GM12878 (cell line): Measurements from ENCODE around the gene ANTKMT. TPM values are rescaled to one million over a fixed set of nuclear protein-coding genes. Genes with fewer than 3 reads are reported as not detected.

Experiments
- ATAC-seq: fragments of 200-7000 bp; cut with Tn5 transposase; 3 replicates; pipeline ENCODE4 v1.9.1; 2020; ENCODE audit warnings: mild to moderate bottlenecking, moderate library complexity
- BruUV-seq: library from RNA; stranded (reverse); fragments of 400-500 nt; replicated peaks from 2 replicates; lab custom pipeline; 2021; lab: Mats Ljungman, UMichigan
- CTCF ChIA-PET: fragments of 300-600 bp; sonication (Branson Sonifier 250); formaldehyde crosslinking; extraction: SDS; loops from one replicate; lab custom pipeline; 2021; ENCODE audit warnings: inconsistent platforms; lab: Yijun Ruan, JAX
- POLR2A ChIA-PET: fragments of 350-600 bp; formaldehyde crosslinking; extraction: SDS; loops from one replicate; lab custom pipeline; 2021; ENCODE audit warnings: inconsistent platforms; lab: Charles Lee
- RAD21 ChIA-PET: fragments of 300-600 bp; sonication (Branson Sonifier 250); formaldehyde crosslinking; loops from one replicate; lab custom pipeline; 2023; ENCODE audit warnings: antibody characterized with exemption; ENCODE audit not compliant: unreplicated experiment; lab: Charles Lee
- SMC1A ChIA-PET: fragments of 300-600 bp; sonication (Branson Sonifier 250); formaldehyde crosslinking; loops from one replicate; lab custom pipeline; 2023; ENCODE audit not compliant: unreplicated experiment, uncharacterized antibody; lab: Charles Lee
- DNase-seq: peaks from one replicate; pipeline ENCODE4 v3.0.0-alpha.2; 2011; ENCODE audit warnings: low read depth, low spot score
- FAIRE-seq: peaks from 3 replicates; lab custom pipeline; 2011; peaks lifted over from hg19 to GRCh38; lab: Jason Lieb, UNC
- H2AFZ ChIP-seq: 2 replicates; pipeline ENCODE4 v1.6.0; 2011; ENCODE audit warnings: low read depth, low read length, control low read depth; ENCODE audit not compliant: control insufficient read depth
- H3K27ac ChIP-seq: 2 replicates; pipeline ENCODE4 v1.5.1; 2011; ENCODE audit warnings: control low read depth; ENCODE audit not compliant: control insufficient read depth, insufficient read depth
- H3K27me3 ChIP-seq, 2 experiments: replicated peaks in 1 of 2; 2 replicates each; pipeline versions ENCODE4 v1.6.0 to v1.6.1; 2011; ENCODE audit warnings: low read length in 1 of 2; ENCODE audit not compliant: control insufficient read depth in 2 of 2, insufficient read depth in 2 of 2
- H3K36me3 ChIP-seq, 2 experiments: 2 replicates each; pipeline ENCODE4 v1.5.1; 2011; ENCODE audit warnings: low read length in 1 of 2; ENCODE audit not compliant: control insufficient read depth in 2 of 2, insufficient read depth in 2 of 2
- H3K4me1 ChIP-seq: 2 replicates; pipeline ENCODE4 v1.6.1; 2011; ENCODE audit warnings: mild to moderate bottlenecking, low read length, moderate library complexity, mixed read lengths; ENCODE audit not compliant: control insufficient read depth, insufficient read depth
- H3K4me2 ChIP-seq: 2 replicates; pipeline ENCODE4 v1.6.0; 2011; ENCODE audit warnings: control low read depth; ENCODE audit not compliant: control insufficient read depth, insufficient read depth
- H3K4me3 ChIP-seq: fragments of 200-600 bp; sonication (generic); 2 replicates; pipeline ENCODE4 v1.5.1; 2016
- H3K79me2 ChIP-seq: 2 replicates; pipeline ENCODE4 v1.6.0; 2011; ENCODE audit warnings: low read length; ENCODE audit not compliant: control insufficient read depth, insufficient read depth
- H3K9ac ChIP-seq: 2 replicates; pipeline ENCODE4 v1.8.0; 2011; ENCODE audit warnings: low read length, control low read depth, mixed read lengths; ENCODE audit not compliant: control insufficient read depth, insufficient read depth
- H3K9me3 ChIP-seq: replicated peaks from 3 replicates; pipeline ENCODE4 v1.5.1; 2011; ENCODE audit warnings: mild to moderate bottlenecking, low read length; ENCODE audit not compliant: control insufficient read depth, insufficient read depth
- H4K20me1 ChIP-seq: 2 replicates; pipeline ENCODE4 v1.6.0; 2011; ENCODE audit not compliant: control insufficient read depth, insufficient read depth
- BACH1 ChIP-seq: fragments of 450-650 bp; IDR thresholded peaks from 2 replicates; pipeline ENCODE4 v1.6.1; 2017; ENCODE audit warnings: mild to moderate bottlenecking, borderline replicate concordance
- BHLHE40 ChIP-seq, 2 experiments: fragments of 450-650 bp in 1 of 2; IDR thresholded peaks; 2 replicates each; pipeline ENCODE4 v1.6.1; 2011 to 2017; ENCODE audit warnings: low read depth in 2 of 2, borderline replicate concordance in 1 of 2, improper control_type of control experiment in 1 of 2, low read length in 1 of 2, mild to moderate bottlenecking in 1 of 2
- IKZF2 ChIP-seq, 2 experiments: fragments of 450-650 bp; IDR thresholded peaks; 2 replicates each; pipeline ENCODE4 v1.6.1; 2017; ENCODE audit warnings: mild to moderate bottlenecking in 2 of 2, moderate library complexity in 2 of 2
- IRF3 ChIP-seq: fragments of 450-650 bp; IDR thresholded peaks from 2 replicates; pipeline ENCODE4 v1.6.1; 2014; ENCODE audit warnings: mild to moderate bottlenecking
- MAX ChIP-seq: IDR thresholded peaks from 2 replicates; pipeline ENCODE4 v1.6.1; 2012; ENCODE audit warnings: low read depth, low read length, improper control_type of control experiment
- NR2F1 ChIP-seq: fragments of 450-650 bp; conservative IDR thresholded peaks from 2 replicates; pipeline ENCODE4 v1.6.1; 2017; ENCODE audit warnings: mild to moderate bottlenecking
- PKNOX1 ChIP-seq: fragments of 450-650 bp; IDR thresholded peaks from 2 replicates; pipeline ENCODE4 v1.6.1; 2016; ENCODE audit warnings: mild to moderate bottlenecking
- POLR2AphosphoS2 ChIP-seq: IDR thresholded peaks from 2 replicates; pipeline ENCODE4 v1.6.1; 2011; ENCODE audit warnings: low read depth, mild to moderate bottlenecking, low read length, improper control_type of control experiment, moderate library complexity
- RAD21 ChIP-seq: IDR thresholded peaks from 2 replicates; pipeline ENCODE4 v1.6.1; 2011; ENCODE audit warnings: mild to moderate bottlenecking, low read depth, low read length, moderate library complexity; ENCODE audit not compliant: insufficient read depth
- RUNX3 ChIP-seq: IDR thresholded peaks from 2 replicates; pipeline ENCODE4 v1.6.1; 2012; ENCODE audit warnings: low read length, inconsistent platforms
- SMARCA5 ChIP-seq: fragments of 450-650 bp; IDR thresholded peaks from 2 replicates; pipeline ENCODE4 v1.6.1; 2017; ENCODE audit warnings: mild to moderate bottlenecking
- TCF3 ChIP-seq: IDR thresholded peaks from 2 replicates; pipeline ENCODE4 v1.6.1; 2012; ENCODE audit warnings: low read depth, mild to moderate bottlenecking, low read length, borderline replicate concordance; ENCODE audit not compliant: insufficient read depth
- WGBS: methylation state at CpG from one replicate; pipeline ENCODE4 v1.1.6; 2016; ENCODE audit warnings: low lambda C conversion rate; ENCODE audit not compliant: insufficient replicate concordance, insufficient coverage; ENCODE audit errors: missing lambda C conversion rate; 5-methylcytosine and 5-hydroxymethylcytosine counted together
- in situ Hi-C: fragments of 300-500 bp; cut with MboI; formaldehyde crosslinking; loops from 9 replicates; pipeline ENCODE4 v1.14.3; 2018; ENCODE audit warnings: mixed read lengths
- intact Hi-C: fragments of 100-400 bp; cut with micrococcal nuclease; formaldehyde crosslinking; loops from one replicate; pipeline ENCODE4 v1.14.2; 2022; ENCODE audit not compliant: unreplicated experiment
- polyA plus RNA-seq, 11 experiments: library from polyadenylated mRNA; depleted of rRNA in 4 of 11; unstranded in 6 of 11; stranded (reverse) in 5 of 11; fragments of >200 nt; fragmentation: Nextera tagmentation in 4 of 11; fragmentation: Illumina TruSeq in 1 of 11; extraction: Ambion mirVana in 4 of 11; extraction: Trizol in 1 of 11; gene quantifications; 1 replicate in 1 of 11; 2 replicates in 10 of 11; pipeline versions ENCODE4 v1.2.1 to v1.2.3, GENCODE V29; 2011 to 2016; ENCODE audit warnings: inconsistent platforms in 2 of 11, missing spikeins in 2 of 11, low read depth in 1 of 11
- total RNA-seq, 4 experiments: library from RNA; depleted of rRNA in 3 of 4; stranded (reverse); fragments of >200 nt in 3 of 4; fragmentation: Illumina TruSeq in 1 of 4; extraction: Trizol in 1 of 4; gene quantifications; 2 replicates each; pipeline versions ENCODE4 v1.2.1 to v1.2.3, GENCODE V29; 2013 to 2021
- TF ChIP-seq, protein P1 (sequence below): fragments of 450-650 bp; IDR thresholded peaks from 2 replicates; pipeline ENCODE4 v1.6.1; 2016; ENCODE audit warnings: mild to moderate bottlenecking

Gene ANTKMT
- total and polyA plus RNA-seq, 10 of the 15 experiments (the other 5 are each of a cell fraction or from before 2014, with no cell fraction given), result 0.58 to 60.5 (median 25.8) TPM

GRCh38 chr16:727291-727977 lies 6.5 kb downstream of the ANTKMT start (continued):
- peak; percentile 6; the same call in 1 of the 2 replicates for TF ChIP-seq PKNOX1
- TF ChIP-seq, protein P1, sequence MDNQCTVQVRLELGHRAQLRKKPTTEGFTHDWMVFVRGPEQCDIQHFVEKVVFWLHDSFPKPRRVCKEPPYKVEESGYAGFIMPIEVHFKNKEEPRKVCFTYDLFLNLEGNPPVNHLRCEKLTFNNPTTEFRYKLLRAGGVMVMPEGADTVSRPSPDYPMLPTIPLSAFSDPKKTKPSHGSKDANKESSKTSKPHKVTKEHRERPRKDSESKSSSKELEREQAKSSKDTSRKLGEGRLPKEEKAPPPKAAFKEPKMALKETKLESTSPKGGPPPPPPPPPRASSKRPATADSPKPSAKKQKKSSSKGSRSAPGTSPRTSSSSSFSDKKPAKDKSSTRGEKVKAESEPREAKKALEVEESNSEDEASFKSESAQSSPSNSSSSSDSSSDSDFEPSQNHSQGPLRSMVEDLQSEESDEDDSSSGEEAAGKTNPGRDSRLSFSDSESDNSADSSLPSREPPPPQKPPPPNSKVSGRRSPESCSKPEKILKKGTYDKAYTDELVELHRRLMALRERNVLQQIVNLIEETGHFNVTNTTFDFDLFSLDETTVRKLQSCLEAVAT, result no peak

DNA sequence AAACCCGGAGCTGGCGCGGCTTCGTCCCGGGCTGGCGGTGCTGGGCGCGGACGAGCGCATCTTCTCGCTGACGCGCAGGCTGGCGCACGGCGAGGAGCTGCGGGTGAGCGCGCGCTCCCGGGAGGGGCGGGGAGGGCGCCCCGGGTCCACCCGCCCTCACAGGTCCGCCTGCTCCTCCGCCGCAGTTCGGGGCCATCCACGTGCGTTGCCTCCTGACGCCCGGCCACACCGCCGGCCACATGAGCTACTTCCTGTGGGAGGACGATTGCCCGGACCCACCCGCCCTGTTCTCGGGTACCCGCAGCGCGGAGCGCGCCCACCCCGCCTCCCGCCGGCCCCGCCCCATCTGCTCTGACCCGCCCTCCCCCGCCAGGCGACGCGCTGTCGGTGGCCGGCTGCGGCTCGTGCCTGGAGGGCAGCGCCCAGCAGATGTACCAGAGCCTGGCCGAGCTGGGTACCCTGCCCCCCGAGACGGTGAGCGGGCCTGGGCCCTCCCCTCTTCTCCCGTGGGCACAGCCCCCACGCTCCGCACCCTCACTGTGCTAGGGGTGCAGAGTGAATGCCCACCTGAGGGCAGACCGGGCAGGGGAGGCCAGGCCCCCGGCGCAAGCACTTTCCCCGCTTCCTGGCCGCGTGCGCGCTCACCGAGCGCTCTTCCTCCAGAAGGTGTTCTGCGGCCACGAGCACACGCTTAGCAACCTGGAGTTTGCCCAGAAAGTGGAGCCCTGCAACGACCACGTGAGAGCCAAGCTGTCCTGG lies 7.4 kb downstream of the ANTKMT start:
- peaks cover 13% of the 10 kb centered on the region for H3K4me1 ChIP-seq
- H4K20me1 ChIP-seq, result no peaks in the 10 kb centered on the region
- RAD21 ChIA-PET, result interaction anchor here (0.7 to 1.5 kb wide), 5 partner anchors 8 to 995 kb away, joined by 3 to 8 read pairs (median 4); partner anchors contain the start of genes CHTF18 and RPUSD1
- H3K9me3 ChIP-seq, result no peaks in the 10 kb centered on the region
- H3K4me2 ChIP-seq, result peak overlapping the region; percentile 90
- no peaks in the 10 kb centered on the region for H3K27me3 ChIP-seq
- POLR2A ChIA-PET, result interaction anchor here (1.1 to 6.3 kb wide), 4 partner anchors 8 to 92 kb away, joined by 3 to 60 read pairs (median 7); partner anchors contain the start of gene CIAO3
- H3K36me3 ChIP-seq, result peaks cover 2% of the 10 kb centered on the region in 2 experiments; a peak in 3 of 4 replicates
- H3K27ac ChIP-seq, result no peak overlapping the region
- CTCF ChIA-PET, result no interaction called here
- in situ Hi-C loops (no loop called here), intact Hi-C loops (no loop called here)
- DNase-seq (no peak), ATAC-seq (peak; percentile 68), FAIRE-seq (no peak)
- peak overlapping the region; percentile 73; the same call in 1 of the 2 replicates for H3K9ac ChIP-seq
- H3K79me2 ChIP-seq, result no peaks in the 10 kb centered on the region; the same call in 1 of the 2 replicates
- H2AFZ ChIP-seq, result no peak overlapping the region; the same call in 1 of the 2 replicates
- BruUV-seq, result no TSS peak
- WGBS, result under 1% methylated on average over 49 of the region's 80 CpGs
- peak overlapping the region; percentile 65; the same call in 1 of the 2 replicates for H3K4me3 ChIP-seq
- SMC1A ChIA-PET, result interaction anchor here (0.8 kb wide), 1 partner anchor 9 kb away, joined by 4 read pairs; no protein-coding TSS in a partner anchor
- TF ChIP-seq IKZF2 (IDR thresholded peaks at IDR 0.05) (0 out of 4 replicates have a peak, but pooled peaks of 1 of the 2 experiments have one; percentile 7), SMARCA5 (peak; percentile 64; the same call in 1 of the 2 replicates), RUNX3 (peak; percentile 7; the same call in 1 of the 2 replicates), NR2F1 (0 out of 2 replicates have a peak, but pooled peaks have one; percentile 22), RAD21 (no peak), MAX (peak; percentile 78; the same call in 1 of the 2 replicates), BACH1 (peak; percentile 36; the same call in 1 of the 2 replicates), POLR2AphosphoS2 (peak; percentile 84), TCF3 (0 out of 2 replicates have a peak, but pooled peaks have one; percentile 16), BHLHE40 (IDR thresholded peaks at IDR 0.05; ENCODE audit: borderline replicate concordance in 1 of 2, low read depth in 2 of 2, low read length in 1 of 2) (peak; percentile 79 to 93; a peak in 3 of 4 replicates), IRF3 (no peak)
